GM13976 (cell line): ENCODE results near the gene ALOX15B.

Experiments
- DNase-seq: peaks from one replicate; pipeline ENCODE4 v3.0.0; 2012; ENCODE audit warnings: low spot score
- CTCF ChIP-seq: IDR thresholded peaks from 2 replicates; pipeline ENCODE4 v1.5.1; 2012; ENCODE audit warnings: borderline replicate concordance, mild to moderate bottlenecking; ENCODE audit not compliant: insufficient read depth; ENCODE audit errors: extremely low read depth, missing control alignments, control extremely low read depth
- in situ Hi-C: fragments of 300-500 bp; cut with MboI; formaldehyde crosslinking; loops from one replicate; pipeline ENCODE4 v1.12.0; 2022; ENCODE audit warnings: low sequenced_read_pairs, mixed read lengths, inconsistent platforms; ENCODE audit not compliant: unreplicated experiment

The ALOX15B gene

GRCh38 chr17:8062807-8063483 lies 24.1 kb downstream of the ALOX15B start:
- in situ Hi-C loops = no loop called here
- DNase-seq = no peak
- TF ChIP-seq CTCF = no peak

- TF ChIP-seq CTCF = no peak
- no peak for DNase-seq
- in situ Hi-C loops = no loop called here
Measured at GRCh38 chr17:8063761-8064534, 25.1 kb downstream of the ALOX15B start.

DNA sequence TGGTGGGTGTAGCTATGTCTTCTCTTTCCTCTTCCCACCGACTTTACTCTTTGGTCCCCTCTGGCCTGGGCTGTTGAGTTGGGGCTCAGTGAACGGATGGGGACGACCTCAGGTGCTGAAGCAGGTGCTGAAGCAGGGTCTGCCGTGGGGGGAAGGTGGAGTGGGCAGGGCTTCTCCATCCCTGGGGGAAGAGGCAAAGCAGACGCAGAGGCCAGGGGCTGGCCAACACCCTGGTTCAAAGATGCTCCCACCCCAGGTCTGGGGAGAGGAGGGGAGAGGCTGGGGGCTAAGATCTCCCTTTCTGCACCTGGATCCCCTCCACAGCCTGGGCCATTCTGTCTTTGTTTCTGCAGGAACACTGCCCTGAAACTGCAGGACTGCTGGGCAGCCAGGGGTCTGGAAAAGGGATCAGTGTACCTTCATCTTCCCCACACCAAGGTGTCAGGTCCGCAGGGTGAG lies 25.7 kb downstream of the ALOX15B start:
- in situ Hi-C loops = no loop called here
- no peak for DNase-seq
- TF ChIP-seq CTCF = no peak

DNA sequence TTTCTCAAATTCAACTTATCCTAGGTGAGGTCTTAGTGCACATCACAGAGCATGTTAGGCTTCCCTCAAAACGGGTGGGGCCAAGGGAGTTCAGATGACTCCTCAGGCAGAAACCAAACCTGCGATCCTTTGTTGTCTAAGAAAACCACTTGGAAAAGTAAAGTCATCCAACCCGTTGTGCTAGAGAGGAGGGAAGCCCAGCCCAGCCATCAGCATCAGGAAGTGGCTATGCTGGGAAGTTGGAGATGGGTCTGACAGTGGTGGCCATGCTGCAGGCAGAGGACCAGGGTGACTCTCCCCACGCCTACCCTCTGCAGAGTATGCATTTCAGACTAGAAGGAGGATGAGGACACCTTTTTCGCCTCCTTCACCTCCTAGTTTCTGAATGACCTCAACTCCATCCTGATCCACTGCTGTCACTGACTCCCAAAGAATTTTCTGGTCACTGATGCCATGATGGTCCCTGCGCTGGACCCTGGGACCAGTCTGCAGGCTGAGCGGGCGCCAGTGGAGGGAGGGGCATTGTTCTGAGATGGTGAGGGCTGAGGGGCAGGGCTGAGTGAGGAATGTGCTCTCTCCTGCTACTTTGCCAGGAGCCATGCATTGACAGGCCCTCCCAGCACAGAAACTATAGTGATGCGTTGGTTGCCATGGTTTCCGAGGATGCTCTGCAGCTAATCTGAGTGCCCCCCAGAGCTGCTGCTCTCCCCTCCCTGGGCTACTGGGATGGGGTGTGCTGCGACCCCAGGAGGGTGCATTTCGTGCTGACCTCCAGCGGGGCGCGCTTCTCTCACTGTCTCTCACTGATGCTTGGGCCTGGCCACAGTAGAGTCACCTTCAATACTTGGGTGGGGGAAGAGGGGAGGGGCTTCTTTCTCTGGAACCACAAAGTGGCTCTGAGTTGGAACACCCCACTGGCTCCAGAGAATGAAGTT lies 28.2 kb downstream of the ALOX15B start:
- no peak for TF ChIP-seq CTCF
- in situ Hi-C loops = no loop called here
- no peak for DNase-seq

GRCh38 chr17:8067806-8068205 lies 28.9 kb downstream of the ALOX15B start:
- no peak for TF ChIP-seq CTCF

GRCh38 chr17:8068736-8069586 lies 30.1 kb downstream of the ALOX15B start:
- TF ChIP-seq CTCF = no peak
- DNase-seq = no peak
- in situ Hi-C loops = no loop called here

More at GRCh38 chr17:8067806-8068205, 28.9 kb downstream of the ALOX15B start:
- no peak for DNase-seq
- in situ Hi-C loops = no loop called here
